HG03060 (cell line): ENCODE data around the gene TFAP2A.
A peak's percentile ranks its signal among the peaks of the same experiment; 100 is the strongest.

Experiments
- ATAC-seq: cut with Tn5 transposase; IDR thresholded peaks from one replicate; pipeline ENCODE4 v1.9.1; 2021; ENCODE audit warnings: low read depth, moderate number of reproducible peaks; ENCODE audit not compliant: unreplicated experiment

TFAP2A gene

DNA sequence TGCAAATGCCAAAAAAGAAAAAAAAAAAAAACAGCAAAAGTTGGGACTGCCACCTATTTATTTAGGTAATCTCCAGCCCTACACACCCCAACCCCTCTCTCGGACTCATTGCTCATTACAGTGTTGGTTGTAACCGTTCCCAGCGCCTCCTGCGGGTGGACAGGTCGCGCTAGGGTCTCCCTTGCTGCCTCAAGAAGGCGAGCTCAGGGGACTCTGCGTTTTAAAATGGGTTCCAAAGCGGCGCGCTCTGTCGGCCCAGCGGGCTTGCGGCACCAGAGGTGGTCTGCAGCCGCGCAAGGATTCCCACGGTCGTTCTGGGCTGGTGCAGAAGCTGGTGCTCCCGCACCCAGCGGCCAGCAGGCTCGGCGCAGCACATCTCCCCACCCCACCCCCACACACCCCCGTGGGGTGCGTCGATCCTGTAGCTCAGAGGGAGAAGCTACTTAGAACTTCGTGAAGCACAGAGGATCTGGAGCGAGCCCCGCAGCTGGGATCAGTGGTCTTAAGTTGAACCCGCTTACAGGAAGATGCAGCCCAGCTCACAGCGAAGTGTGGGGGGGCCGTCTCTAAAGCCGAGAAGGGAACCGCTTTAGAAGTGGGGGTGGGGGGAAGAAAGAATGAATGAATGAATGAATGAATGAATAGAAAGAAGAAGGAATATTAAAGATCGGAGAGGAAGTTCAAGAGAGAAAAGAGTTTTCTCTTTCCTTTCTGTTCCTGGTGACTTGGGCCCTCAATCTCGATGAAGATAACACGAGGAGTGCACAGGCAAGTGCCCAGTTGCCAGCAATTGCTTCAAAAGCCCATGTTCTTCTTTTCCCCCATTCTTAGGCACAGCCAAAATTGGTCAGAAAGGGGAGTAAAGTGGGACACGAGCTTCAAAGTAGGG lies 780 bp downstream of the TFAP2A start:
- no peak for ATAC-seq

DNA sequence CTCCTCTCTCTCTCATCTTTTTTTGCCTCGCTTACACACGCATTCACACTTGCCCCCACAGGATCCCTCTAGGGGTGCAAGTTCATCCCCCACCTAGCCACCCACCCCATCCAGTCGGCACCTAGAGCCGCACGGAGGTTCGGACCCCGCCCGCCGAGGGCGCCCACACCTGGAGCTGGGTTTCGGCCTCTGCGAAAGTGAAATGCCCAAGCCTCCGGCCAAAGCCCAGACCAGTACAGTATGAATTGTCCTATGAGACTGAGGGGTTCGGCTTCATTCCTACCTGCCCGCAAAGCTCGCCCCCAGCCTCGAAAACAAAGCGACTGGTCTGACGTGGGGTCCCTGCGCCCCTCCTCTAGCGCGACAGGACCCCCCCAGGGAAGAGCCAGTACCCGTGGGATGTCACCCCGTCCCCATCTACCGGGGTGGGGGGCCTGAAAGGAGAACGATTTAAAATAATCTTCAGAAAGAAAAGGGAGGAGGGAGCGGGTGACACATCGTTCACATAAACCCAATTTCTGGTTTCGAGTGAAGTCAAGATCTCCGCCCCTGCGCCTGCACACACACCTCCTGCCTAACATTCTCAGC lies 1.5 kb downstream of the TFAP2A start:
- ATAC-seq = no peak

DNA sequence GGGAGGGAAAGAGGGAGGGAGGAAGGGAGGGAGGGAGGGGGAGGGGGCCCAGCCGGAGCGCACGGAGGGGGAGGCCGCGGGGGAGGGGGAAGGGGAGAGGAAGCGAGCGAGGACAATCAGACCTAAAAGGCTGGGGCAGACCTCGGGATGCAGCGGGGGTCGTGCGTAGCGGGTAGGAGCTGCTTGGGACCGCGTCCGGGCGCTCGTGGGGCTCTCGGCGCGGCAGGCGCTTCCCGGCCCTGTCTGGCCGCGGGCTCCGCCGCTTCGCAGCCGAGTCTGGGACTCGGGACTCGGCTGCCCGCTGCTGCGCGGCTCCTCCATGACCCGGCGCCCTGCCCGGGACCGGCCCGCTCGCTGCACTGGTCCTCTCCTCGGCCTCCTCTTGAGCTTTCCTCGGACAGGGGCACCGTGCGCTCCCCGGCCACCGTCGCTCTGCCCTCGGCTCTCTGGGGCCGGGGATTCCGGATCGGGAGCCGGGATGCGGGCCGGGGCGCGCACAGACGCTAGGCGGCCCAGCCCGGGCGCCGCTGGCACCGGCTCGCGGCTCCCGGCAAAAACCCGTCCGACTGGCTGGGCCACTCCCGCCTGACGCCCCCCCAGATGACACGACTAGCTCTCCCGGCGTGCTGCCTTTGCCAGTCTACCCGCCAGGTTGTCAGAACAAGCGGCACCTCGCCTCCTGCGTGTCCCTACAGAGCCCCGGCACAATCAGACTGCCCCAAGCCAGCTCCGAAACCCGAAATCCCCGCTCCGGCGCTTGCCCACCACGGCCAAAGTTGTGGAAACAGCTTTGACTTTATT lies 2.2 kb downstream of the TFAP2A start:
- ATAC-seq = no peak

- ATAC-seq = peak; percentile 59
Observed at GRCh38 chr6:10411971-10412460, 2.9 kb downstream of the TFAP2A start.

DNA sequence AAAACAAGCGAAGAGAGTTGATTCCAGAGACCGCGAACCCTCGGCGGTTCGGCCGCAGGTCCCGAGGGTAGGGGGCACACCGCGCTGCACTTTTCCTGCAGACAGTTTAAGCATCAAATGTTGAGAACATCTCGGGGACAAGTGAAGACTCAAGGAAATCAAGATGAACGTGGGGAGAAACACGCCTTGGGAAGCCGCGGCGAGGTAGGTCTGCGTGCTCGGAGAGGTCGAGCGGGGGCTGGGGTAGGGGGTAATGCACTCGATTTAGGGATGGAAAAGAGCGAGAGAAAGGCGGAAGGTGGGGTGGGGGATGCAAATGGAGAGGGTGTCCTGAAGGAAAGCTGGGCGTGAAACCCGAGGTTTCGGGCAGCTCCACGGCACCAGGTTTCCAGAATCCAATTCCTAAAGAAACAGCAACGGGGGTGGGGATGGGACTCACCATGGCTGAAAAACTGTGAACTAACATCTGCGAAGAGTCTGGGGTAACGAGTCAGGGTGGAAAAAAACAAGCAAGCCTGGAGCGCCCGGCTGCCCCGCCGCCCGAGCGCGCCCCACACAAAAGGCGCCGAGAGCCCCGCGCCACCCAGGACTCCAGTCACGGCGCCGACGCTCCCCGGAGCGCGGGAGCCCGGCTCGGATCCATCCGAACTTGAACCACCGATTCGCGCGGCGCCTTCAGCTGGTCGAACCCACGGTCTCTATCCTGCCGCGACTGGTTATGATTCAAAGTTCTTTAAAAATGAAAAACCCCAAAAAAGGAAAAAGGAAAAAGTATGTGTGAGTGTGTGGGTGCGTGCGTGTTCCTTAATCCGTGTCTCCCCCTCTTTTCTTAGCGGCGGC lies 3.5 kb downstream of the TFAP2A start:
- ATAC-seq = no peak

GRCh38 chr6:10410207-10411050 lies 4.4 kb downstream of the TFAP2A start:
- no peak for ATAC-seq

DNA sequence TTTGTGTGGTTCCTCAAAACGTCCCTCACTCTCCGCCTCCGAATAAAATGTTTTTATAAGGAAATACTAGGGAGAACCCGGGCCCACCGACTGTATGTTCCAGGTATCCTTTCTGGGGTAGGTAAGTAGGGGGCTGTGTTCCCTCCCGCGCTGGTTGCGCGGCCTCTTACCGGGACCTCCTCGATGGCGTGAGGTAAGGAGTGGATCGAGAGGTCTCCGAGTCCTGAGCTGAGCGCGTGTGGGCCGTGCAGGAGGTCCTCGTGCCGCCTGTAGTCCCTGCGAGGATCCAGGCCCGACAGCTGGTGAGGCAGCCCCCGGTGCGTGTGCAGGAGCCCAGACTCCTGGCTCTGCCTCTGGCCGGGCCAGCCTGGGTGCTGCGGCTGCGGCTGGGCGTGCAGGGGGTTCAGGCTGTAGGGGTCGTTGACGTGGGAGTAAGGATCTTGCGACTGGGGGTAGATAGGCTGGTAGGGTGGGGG lies 5.1 kb downstream of the TFAP2A start:
- ATAC-seq = no peak

GRCh38 chr6:10409233-10409721 lies 5.6 kb downstream of the TFAP2A start:
- no peak for ATAC-seq

DNA sequence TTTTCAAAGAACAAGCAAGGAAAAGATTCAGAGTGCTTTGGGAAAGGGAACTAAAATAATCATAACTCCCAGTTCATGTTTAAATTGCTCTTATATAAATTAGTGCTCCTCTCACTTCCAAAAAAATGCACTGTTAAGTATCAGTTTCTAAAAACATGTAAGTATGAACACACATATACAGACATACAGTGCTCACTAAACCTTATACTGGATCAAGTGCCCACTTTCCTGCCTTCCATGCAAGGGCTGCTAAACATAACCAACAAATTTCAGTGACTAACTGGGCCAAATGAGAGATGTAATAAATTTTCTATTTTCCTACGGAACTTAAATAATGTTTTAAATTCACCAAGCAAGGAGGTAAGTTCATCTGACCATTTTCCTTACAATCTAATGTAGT lies 6.4 kb downstream of the TFAP2A start:
- no peak for ATAC-seq

DNA sequence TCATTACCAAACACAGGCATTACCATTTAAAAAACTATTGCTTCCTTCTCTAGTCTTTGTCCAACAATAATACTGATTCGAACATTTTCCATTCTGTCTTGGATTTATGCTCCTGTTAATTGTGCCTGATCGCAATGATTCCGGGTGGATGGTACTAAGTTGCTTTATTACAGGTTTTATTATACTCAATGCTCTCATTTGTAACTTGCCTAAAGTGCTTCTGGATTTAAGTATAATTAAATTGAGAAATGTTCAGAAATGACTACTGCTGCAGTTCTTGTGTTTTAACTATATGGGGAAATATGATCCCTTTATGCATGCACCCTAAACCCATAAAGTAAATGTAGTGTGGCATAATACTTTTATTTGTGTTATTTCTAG lies 7.2 kb downstream of the TFAP2A start:
- ATAC-seq = no peak

GRCh38 chr6:10407018-10407673 lies 7.7 kb downstream of the TFAP2A start:
- no peak for ATAC-seq

DNA sequence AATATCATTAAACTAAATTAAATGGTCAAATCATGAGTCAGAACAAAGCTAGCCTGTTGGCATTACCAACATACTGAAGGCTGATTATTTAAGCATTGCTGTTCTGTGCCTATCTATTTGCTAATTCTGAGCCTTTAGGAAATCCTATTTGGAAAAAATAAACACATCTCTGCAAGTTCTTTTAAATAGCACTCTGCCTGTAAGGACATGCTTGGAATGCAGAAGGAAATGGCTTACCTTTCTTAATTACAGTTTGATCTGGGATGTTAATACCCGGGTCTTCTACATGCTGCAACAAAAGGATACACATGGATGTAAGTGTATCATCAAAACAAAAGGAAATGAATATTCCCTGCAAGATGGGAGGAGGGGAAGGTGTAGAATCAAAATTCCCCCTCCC lies 8.3 kb downstream of the TFAP2A start:
- no peak for ATAC-seq

DNA sequence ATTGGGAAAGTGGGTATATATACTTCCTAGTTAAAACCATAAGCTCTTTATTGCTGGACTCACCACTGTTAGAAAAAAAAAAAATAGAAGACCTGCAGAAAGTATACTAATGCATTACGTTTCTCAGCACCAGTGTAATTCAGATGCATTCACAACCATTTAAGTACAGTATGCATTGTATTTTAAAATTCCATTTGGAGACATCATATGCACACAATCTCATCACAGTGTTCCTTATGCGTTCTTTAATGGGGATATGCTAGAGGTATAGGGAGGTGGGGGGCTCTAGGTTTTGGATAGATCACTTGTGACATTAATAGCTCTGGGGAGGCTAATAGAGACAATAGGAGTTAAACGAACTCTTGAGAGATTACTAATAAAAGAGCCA lies 9.4 kb downstream of the TFAP2A start:
- no peak for ATAC-seq

GRCh38 chr6:10404799-10405512 lies 9.9 kb downstream of the TFAP2A start:
- no peak for ATAC-seq

DNA sequence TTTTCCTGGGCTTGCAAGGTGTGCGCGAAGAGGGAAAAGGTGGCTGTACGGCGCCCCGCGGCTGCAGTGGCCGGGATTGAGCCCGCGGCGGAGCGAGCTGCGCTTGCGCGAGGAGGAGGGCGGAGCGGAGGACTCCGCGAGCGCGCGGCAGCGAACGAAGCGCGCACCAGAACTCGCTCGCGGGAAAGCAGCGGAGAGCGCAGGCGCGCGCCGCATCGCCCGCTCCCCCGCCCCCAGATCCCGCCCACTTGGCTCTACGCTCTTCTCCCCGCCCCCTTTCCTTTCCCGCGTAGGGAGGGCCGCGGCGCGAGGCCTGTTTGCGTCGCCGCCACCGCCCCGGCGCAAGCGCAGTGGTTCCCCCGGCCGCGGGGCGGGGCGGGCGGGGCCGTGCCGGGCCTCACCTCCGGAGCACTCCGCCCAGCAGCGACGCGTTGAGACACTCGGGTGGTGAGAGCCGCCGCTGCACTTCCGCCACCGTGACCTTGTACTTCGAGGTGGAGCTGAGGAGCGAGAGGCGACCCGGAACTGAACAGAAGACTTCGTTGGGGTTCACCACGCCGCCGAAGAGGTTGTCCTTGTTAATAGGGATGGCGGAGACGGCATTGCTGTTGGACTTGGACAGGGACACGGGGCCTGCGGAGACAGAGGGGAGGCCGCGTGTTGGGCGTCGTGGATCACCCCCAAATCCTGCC lies 10.6 kb downstream of the TFAP2A start:
- ATAC-seq = peak; percentile 91

DNA sequence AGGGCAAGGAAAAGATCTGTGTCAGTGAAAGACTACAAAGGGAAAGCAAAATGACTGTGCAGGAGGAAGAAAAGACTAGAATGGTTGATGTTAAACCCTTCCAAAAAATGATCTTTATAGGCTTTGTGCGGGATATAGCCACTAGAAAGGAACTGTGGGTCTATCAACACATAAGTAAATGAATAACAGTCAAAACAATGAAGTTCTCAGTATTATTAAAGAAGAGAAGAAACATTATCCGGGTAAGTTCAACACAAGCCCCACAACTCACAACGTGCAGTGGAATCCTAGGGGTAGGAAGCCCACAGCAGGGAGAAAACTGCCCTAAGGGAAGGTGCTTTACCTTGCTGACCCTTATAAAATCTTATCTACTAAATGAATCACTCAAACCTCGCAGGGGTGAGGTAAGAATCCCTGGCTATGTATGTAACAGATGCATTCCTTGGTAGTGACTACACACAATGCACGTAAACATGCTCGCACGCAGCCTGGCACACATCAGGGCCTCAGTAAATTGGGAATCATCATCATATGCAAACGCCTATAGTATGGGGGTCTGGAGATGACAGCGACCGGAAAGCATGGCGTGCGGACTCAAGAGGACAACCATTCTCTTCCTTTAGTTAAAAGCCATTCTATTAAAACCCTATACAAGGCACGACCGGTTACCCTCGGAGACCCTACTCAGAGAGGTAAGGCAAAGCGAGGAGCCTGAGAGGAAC lies 11.3 kb downstream of the TFAP2A start:
- ATAC-seq = no peak
